ENCODE results near the gene SEC14L1. TPM values are rescaled to one million over a fixed set of nuclear protein-coding genes. Genes with fewer than 3 reads are reported as not detected.

SEC14L1 gene
- 44.3 and 74.4 TPM in 2 replicates for total RNA-seq

GRCh38 chr17:77140878-77141767 lies at the start of gene SEC14L1:
Gene SEC14L1 (plus strand): TSS chr17:77140969. CDS start chr17:77143597, 2,628 bp downstream.
- H3K4me3 ChIP-seq (ENCODE audit: low read depth, low read length) = peak within 1 kb of the TSS; percentile 93
- DNase-seq (ENCODE audit: low read depth) = no peak
- no peak for TF ChIP-seq CTCF (conservative IDR thresholded peaks at IDR 0.05; ENCODE audit: low read depth, low read length)

- H3K4me3 ChIP-seq (ENCODE audit: low read depth, low read length) = no peak overlapping the region
- no peak for TF ChIP-seq CTCF (conservative IDR thresholded peaks at IDR 0.05; ENCODE audit: low read depth, low read length)
- DNase-seq (ENCODE audit: low read depth) = no peak
These were observed 48.7 kb upstream of the SEC14L1 start for GRCh38 chr17:77092025-77092424.

GRCh38 chr17:77095461-77095860 lies 45.3 kb upstream of the SEC14L1 start:
- TF ChIP-seq CTCF (conservative IDR thresholded peaks at IDR 0.05; ENCODE audit: low read depth, low read length) = no peak
- DNase-seq (ENCODE audit: low read depth) = no peak

GRCh38 chr17:77096570-77097214 lies 44.1 kb upstream of the SEC14L1 start:
- DNase-seq (ENCODE audit: low read depth) = no peak
- H3K4me3 ChIP-seq (ENCODE audit: low read depth, low read length) = no peak overlapping the region
- TF ChIP-seq CTCF (conservative IDR thresholded peaks at IDR 0.05; ENCODE audit: low read depth, low read length) = peak; percentile 71

More at GRCh38 chr17:77095461-77095860, 45.3 kb upstream of the SEC14L1 start:
- no peak overlapping the region for H3K4me3 ChIP-seq (ENCODE audit: low read depth, low read length)

GRCh38 chr17:77097631-77098180 lies 43.1 kb upstream of the SEC14L1 start:
- H3K4me3 ChIP-seq (ENCODE audit: low read depth, low read length) = no peak overlapping the region
- DNase-seq (ENCODE audit: low read depth) = no peak
- TF ChIP-seq CTCF (conservative IDR thresholded peaks at IDR 0.05; ENCODE audit: low read depth, low read length) = no peak

GRCh38 chr17:77098884-77099545 lies 41.8 kb upstream of the SEC14L1 start:
- no peak overlapping the region for H3K4me3 ChIP-seq (ENCODE audit: low read depth, low read length)
- peak; percentile 37 for DNase-seq (ENCODE audit: low read depth)
- no peak for TF ChIP-seq CTCF (conservative IDR thresholded peaks at IDR 0.05; ENCODE audit: low read depth, low read length)
